Lower leg skin (tissue), 3 donors: Measurements from ENCODE around the gene APPL2.

Source experiments
- POLR2A ChIP-seq, 2 donors: fragments of 450-650 bp; IDR thresholded peaks; one replicate each; pipeline ENCODE4 v1.6.1; 2016 to 2017; ENCODE audit warnings: antibody characterized with exemption in 2 of 2, mild to moderate bottlenecking in 1 of 2, moderate library complexity in 1 of 2
- TF ChIP-seq, protein P1 (sequence below), 3 donors: fragments of 450-650 bp; IDR thresholded peaks; one replicate each; pipeline ENCODE4 v1.5.1; 2016; ENCODE audit warnings: antibody characterized with exemption in 3 of 3, mild to moderate bottlenecking in 3 of 3, moderate library complexity in 2 of 3

DNA sequence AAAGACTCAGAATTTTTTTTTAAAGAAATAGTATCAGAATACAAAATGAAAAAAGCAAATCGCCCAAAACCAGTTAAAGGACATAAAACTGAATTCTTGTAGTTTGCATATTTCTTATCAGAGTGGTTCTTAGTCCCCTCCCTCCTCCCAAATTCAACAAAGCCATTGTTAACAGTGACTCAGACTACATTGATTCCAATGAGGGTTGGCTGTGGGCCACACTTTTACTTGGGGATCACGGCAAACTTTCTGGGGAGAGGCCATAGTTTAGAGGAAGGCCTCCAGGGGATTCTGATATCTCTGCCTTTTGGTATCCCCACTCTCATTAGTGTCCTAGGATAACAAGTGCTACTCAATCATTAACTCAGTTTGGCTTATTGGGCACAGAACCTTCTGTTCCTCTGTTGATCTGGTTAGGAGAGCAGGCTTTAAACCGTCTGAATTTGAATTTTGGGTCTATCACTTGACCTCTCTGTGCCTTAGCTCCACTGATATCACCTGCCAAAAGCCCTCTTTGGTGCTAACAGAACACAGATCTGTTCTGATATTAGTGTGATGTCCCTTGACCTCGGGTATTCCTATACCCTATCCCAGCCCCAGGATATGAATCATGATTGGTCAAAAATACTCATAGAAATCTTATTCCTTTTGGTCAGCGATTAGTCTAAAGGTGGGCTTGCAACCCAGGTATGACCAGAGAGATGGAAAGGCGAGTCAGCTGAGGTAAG, 45.2 kb upstream of the APPL2 start:
- TF ChIP-seq, protein P1, sequence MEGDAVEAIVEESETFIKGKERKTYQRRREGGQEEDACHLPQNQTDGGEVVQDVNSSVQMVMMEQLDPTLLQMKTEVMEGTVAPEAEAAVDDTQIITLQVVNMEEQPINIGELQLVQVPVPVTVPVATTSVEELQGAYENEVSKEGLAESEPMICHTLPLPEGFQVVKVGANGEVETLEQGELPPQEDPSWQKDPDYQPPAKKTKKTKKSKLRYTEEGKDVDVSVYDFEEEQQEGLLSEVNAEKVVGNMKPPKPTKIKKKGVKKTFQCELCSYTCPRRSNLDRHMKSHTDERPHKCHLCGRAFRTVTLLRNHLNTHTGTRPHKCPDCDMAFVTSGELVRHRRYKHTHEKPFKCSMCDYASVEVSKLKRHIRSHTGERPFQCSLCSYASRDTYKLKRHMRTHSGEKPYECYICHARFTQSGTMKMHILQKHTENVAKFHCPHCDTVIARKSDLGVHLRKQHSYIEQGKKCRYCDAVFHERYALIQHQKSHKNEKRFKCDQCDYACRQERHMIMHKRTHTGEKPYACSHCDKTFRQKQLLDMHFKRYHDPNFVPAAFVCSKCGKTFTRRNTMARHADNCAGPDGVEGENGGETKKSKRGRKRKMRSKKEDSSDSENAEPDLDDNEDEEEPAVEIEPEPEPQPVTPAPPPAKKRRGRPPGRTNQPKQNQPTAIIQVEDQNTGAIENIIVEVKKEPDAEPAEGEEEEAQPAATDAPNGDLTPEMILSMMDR (IDR thresholded peaks at IDR 0.05) = no peak
- TF ChIP-seq POLR2A (IDR thresholded peaks at IDR 0.05) = no peak
